ENCODE data around the gene EXOSC9. TPM values are rescaled to one million over a fixed set of nuclear protein-coding genes. Genes with fewer than 3 reads are reported as not detected.

The EXOSC9 gene
- total RNA-seq, 4 donors from 2014 or later = 10.1 to 21.6 (median 13.9) TPM

DNA sequence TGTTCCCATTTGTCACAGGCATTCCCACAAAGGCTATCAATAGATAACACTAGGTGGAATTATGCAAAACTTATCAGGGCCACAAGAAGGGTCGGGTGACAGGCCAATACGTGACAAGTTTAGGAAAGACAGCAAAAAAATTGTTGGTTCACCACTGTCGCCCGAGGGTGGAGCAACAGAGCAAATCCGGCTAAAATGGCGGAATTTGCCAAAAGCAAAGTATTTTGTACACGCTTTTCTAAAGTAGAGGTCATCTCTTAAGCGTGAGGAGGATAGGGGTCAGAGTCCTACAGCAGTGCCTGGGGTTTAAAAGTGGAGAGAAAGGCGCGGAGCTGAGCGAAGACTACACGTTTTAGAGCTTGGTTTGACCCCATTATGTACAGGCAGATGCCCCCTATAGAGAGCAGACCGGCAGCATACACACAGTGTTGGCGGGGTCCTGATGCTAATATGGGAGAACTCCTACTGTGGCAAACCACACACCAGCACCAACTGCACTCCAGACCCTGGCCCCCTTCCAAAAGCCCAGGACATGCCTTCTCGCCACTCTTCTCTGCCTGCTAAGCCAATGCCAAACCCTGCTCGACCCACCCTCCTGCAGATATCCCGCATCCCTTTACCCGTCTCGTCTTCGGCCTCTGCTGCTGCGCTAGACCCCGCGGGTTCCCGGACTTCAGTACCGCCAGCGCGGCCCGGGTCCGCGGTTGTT lies 21.8 kb downstream of the EXOSC9 start:
- Histone ChIP-seq H3K36me3 (peaks cover 8 to 38% (median 18%) of the 10 kb centered on the region in 4 donors), H3K9me3 (no peaks in the 10 kb centered on the region), H3K4me3 (peak overlapping the region; percentile 57 to 63 (median 60)), H3K27me3 (no peaks in the 10 kb centered on the region), H3K4me1 (peaks cover 5 to 20% (median 15%) of the 10 kb centered on the region in 4 donors), H3K27ac (replicated peaks in 1 of 4) (peak overlapping the region in 1 of 4 donors; percentile 83)
- intact Hi-C loops (cut with DNase I) = no loop called here
- 1% methylated on average over 24 of the region's 30 CpGs for WGBS
- TF ChIP-seq, protein P1, sequence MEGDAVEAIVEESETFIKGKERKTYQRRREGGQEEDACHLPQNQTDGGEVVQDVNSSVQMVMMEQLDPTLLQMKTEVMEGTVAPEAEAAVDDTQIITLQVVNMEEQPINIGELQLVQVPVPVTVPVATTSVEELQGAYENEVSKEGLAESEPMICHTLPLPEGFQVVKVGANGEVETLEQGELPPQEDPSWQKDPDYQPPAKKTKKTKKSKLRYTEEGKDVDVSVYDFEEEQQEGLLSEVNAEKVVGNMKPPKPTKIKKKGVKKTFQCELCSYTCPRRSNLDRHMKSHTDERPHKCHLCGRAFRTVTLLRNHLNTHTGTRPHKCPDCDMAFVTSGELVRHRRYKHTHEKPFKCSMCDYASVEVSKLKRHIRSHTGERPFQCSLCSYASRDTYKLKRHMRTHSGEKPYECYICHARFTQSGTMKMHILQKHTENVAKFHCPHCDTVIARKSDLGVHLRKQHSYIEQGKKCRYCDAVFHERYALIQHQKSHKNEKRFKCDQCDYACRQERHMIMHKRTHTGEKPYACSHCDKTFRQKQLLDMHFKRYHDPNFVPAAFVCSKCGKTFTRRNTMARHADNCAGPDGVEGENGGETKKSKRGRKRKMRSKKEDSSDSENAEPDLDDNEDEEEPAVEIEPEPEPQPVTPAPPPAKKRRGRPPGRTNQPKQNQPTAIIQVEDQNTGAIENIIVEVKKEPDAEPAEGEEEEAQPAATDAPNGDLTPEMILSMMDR (IDR thresholded peaks at IDR 0.05) = no peak
- TF ChIP-seq POLR2A (IDR thresholded peaks at IDR 0.05; ENCODE audit: low read depth) (no peak), EP300 (IDR thresholded peaks at IDR 0.05) (no peak), POLR2AphosphoS5 (IDR thresholded peaks at IDR 0.05) (no peak)
- no peak for DNase-seq (ENCODE audit: extremely low spot score)

DNA sequence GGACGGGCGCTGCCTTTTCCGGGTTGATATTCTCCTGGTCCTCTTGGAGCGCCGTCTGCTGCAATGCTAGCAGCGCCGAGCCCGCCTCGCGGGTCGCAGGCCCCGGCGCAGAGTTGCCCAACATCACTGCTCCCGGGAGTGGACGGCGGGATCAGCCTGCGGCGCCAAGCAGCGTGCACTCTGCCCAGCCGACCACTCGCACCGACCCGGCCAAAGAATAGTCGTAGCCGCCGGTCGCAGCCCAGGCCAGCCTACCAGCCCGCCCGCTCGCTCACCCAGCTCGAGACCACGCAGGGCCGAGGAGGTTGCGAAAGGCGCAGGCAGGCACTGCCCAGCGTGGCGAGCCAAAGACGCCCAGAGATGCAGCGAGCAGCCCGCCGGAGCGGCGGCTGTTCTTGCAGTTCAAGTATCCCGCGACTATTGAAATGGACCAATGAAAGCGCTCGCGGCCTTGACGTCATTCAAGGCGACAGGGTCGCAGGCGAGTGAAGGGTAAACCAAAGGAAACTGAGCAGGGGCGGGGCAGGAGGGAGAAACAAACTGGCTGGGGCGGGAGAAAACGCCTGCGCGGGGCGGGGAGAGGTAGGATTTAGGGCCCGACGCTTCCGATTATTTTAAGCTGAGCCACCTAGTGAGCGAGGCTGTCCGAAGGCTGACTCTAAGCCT lies 22.5 kb downstream of the EXOSC9 start, which contains the start of gene CCNA2:
Gene CCNA2 (minus strand): TSS at position 379 of the 666 bp plus-strand sequence. CDS start 255 bp downstream, at position 124.
- Histone ChIP-seq H3K9me3 (no peaks in the 10 kb centered on the region), H3K36me3 (peaks cover under 1 to 38% (median 16%) of the 10 kb centered on the region in 4 donors), H3K4me3 (peak within 1 kb of the TSS; percentile 57 to 63 (median 60)), H3K27me3 (no peaks in the 10 kb centered on the region), H3K4me1 (peaks cover 5 to 20% (median 15%) of the 10 kb centered on the region in 4 donors), H3K27ac (replicated peaks in 1 of 4) (peak within 1 kb of the TSS; percentile 73 to 83 (median 78))
- DNase-seq (ENCODE audit: extremely low spot score) = peak; percentile 99
- TF ChIP-seq POLR2AphosphoS5 (IDR thresholded peaks at IDR 0.05) (peak; percentile 73 to 90), POLR2A (IDR thresholded peaks at IDR 0.05; ENCODE audit: low read depth) (no peak), EP300 (IDR thresholded peaks at IDR 0.05) (no peak)
- WGBS = 0% methylated on average over 28 of the region's 63 CpGs
- intact Hi-C loops (cut with DNase I) = no loop called here

DNA sequence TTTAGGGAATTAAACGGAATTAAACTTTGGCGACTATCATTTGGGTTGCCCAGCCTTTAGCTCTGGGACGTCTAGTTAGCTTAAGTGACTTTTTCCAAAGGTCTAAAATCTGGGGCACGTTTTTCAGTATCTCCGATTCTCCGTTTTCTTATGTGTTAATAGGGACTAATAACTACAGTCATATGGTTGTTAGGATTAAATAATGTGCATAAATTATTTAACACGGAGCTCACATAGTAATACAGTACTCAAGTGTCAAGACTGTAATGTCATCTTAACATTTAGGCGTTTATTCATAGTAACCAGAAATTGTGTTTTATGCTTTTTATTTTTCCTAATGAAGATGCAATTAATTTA lies 23.0 kb downstream of the EXOSC9 start:
- Histone ChIP-seq H3K4me1 (peaks cover 5 to 20% (median 15%) of the 10 kb centered on the region in 4 donors), H3K27me3 (no peaks in the 10 kb centered on the region), H3K9me3 (no peaks in the 10 kb centered on the region), H3K4me3 (peak overlapping the region; percentile 57 to 63 (median 60)), H3K27ac (replicated peaks in 1 of 4) (peak overlapping the region; percentile 73 to 83 (median 78)), H3K36me3 (peaks cover 0 to 36% (median 15%) of the 10 kb centered on the region in 4 donors)
- TF ChIP-seq, protein P1 (IDR thresholded peaks at IDR 0.05) = no peak
- TF ChIP-seq POLR2AphosphoS5 (IDR thresholded peaks at IDR 0.05) (no peak), EP300 (IDR thresholded peaks at IDR 0.05) (no peak), POLR2A (IDR thresholded peaks at IDR 0.05; ENCODE audit: low read depth) (no peak)
- 4% methylated on average over 8 of the region's 8 CpGs for WGBS
- DNase-seq (ENCODE audit: extremely low spot score) = no peak
- intact Hi-C loops (cut with DNase I) = no loop called here

DNA sequence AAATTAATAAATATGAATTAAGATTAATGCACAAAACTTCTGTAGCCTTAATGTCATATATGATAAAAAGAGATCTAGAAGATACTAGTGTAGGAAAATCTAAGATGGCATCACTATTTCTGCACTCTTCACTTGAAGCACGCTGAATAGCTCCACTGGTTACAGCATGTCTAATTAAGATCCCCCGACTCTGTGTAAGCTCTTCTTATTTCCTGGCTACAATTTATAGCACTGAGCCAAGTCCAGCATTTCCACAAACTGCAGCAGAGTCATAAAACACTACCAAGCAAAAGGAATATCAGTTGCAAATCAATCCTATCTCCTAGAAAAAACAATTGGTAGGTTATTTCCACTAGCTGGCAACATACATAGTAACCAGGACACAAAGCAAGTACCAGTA lies 23.8 kb downstream of the EXOSC9 start:
- H3K9me3 ChIP-seq = no peaks in the 10 kb centered on the region
- peaks cover 4 to 39% (median 17%) of the 10 kb centered on the region in 4 donors for H3K36me3 ChIP-seq
- no peak overlapping the region for H3K4me3 ChIP-seq
- TF ChIP-seq POLR2AphosphoS5 (IDR thresholded peaks at IDR 0.05) = no peak
- TF ChIP-seq, protein P1 (IDR thresholded peaks at IDR 0.05) = no peak
- no peak for TF ChIP-seq EP300 (IDR thresholded peaks at IDR 0.05)
- no peak for TF ChIP-seq POLR2A (IDR thresholded peaks at IDR 0.05; ENCODE audit: low read depth)
- WGBS = 23% methylated on average over 2 of the region's 2 CpGs
- DNase-seq (ENCODE audit: extremely low spot score) = no peak
- no peaks in the 10 kb centered on the region for H3K27me3 ChIP-seq
- H3K27ac ChIP-seq (replicated peaks in 1 of 4) = peak overlapping the region in 1 of 4 donors; percentile 0
- intact Hi-C loops (cut with DNase I) = loop anchor here (5.0 kb wide), 1 partner anchor 42 kb away; no protein-coding TSS in a partner anchor
- peaks cover 5 to 20% (median 15%) of the 10 kb centered on the region in 4 donors for H3K4me1 ChIP-seq

DNA sequence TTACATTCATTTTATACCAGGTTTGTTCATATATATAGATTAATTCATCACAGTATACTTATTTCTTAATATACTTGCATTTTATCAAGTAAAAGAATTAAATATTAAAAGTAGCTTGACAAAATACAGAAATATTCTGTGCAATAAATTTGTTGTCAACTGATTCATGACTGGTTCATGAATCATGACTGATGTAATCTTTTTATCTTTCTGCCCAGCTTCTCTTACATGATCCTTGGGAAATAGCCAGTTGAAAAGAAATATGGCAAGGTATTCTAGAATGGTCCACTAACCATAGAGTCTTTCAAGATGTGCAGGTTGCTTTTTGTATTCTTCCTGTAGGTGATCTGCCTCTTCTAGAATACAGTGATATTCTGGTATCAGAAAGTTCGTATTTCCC lies 26.7 kb downstream of the EXOSC9 start:
- intact Hi-C loops (cut with DNase I) = loop anchor here (5.0 kb wide), 1 partner anchor 39 kb away; no protein-coding TSS in a partner anchor
- no peaks in the 10 kb centered on the region for H3K27me3 ChIP-seq
- 91% methylated on average over 1 of the region's 1 CpG for WGBS
- DNase-seq (ENCODE audit: extremely low spot score) = no peak
- H3K27ac ChIP-seq (replicated peaks in 1 of 4) = no peak overlapping the region
- H3K9me3 ChIP-seq = no peaks in the 10 kb centered on the region
- H3K4me3 ChIP-seq = no peak overlapping the region
- TF ChIP-seq, protein P1 (IDR thresholded peaks at IDR 0.05) = no peak
- TF ChIP-seq POLR2AphosphoS5 (IDR thresholded peaks at IDR 0.05) (no peak), EP300 (IDR thresholded peaks at IDR 0.05) (no peak), POLR2A (IDR thresholded peaks at IDR 0.05; ENCODE audit: low read depth) (no peak)
- peaks cover 5 to 18% (median 12%) of the 10 kb centered on the region in 4 donors for H3K4me1 ChIP-seq
- peaks cover 12 to 62% (median 37%) of the 10 kb centered on the region in 4 donors for H3K36me3 ChIP-seq

All from esophagus muscularis mucosa (tissue), 4 donors.